ENCODE data around the gene SH3RF3. TPM values are rescaled to one million over a fixed set of nuclear protein-coding genes. Genes with fewer than 3 reads are reported as not detected.

SH3RF3 gene
- total RNA-seq, 1 donor: 0.54 TPM

DNA sequence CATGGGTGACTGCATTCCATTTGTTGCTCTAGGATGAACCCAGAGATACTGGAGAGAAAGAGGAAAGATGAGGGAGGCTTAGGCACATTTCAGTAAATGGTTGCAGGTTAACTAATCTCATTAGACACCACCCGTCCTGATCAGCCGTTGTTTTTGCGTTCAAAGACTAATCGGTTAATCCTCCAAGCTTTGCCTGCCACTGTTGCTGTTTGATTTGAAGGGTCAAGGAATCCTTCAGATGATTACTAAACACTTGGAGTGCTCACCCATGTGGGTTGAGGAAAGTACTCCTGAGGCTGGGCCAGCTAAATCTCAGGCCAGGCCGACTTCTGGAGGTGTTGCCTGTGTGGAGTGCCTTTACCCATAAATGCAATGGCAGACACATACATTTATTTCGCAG lies 8.6 kb downstream of the SH3RF3 start:
- DNase-seq (ENCODE audit: low read depth in 2 of 3, low spot score in 2 of 3): no peak

DNA sequence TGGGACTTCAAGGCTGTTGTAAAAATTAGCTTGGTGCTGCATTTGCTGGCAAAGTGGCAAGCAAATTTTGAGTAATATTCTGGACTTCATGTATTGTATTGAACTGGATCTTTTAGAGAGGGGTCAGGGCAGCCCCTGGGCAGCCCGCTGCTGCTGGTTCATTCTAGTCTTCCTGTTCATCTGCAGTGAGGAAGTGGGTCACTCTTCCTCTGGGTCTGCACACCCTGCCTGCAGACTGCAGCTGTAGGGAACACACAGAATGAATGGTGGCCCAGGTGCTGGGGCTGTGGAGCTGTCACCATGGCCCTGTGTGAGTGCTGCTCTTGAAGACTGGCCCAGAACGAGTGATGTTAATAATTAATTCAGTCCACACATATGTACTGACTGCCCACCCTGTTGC lies 9.4 kb downstream of the SH3RF3 start:
- peak in 1 of 3 donors; percentile 20 for DNase-seq (ENCODE audit: low read depth in 2 of 3, low spot score in 2 of 3)

DNA sequence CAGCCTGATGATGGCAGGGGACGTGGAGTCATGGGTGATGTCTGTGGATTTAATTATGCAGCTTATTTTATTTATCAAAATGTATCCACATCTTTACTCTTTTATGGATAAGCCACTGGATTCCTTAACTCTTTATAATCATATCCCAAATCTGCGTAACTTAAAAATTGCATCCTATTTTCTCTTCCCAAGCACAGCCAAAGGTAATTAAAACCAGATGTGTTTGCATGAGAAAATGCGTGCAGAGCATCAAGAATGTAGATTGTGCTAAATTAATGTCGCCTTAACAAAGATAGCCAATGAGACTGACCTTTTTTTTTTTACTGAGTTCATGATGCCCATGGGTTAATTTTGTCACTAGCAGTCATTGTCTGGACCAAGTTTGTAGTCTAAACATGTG lies 10.0 kb downstream of the SH3RF3 start:
- no peak for DNase-seq (ENCODE audit: low read depth in 2 of 3, low spot score in 2 of 3)

DNA sequence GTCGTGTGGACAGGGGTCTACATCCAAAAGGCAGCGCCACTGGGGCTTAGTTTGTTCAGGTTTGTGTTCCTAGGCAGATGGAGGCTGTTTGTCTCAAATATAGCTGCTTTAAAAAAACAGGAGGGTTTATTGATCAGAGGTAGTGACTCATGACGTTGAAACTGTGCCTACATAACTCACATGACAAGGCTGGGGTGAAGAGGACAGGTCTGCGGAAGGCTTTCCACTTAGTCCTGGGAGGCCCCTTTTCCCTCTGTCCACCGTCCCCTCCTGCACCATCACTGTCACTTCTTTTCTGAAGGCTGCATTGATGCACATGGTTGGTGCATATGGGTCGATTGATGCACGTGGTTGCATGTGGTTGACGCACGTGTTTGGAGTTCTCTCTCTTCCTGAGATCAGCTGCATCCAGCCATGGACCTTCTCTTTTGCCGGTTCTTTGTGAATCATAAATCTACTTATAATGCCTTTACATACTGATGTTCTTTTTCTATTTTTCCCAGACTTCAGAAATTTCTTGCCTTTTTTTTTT lies 10.9 kb downstream of the SH3RF3 start:
- no peak for DNase-seq (ENCODE audit: low read depth in 2 of 3, low spot score in 2 of 3)

DNA sequence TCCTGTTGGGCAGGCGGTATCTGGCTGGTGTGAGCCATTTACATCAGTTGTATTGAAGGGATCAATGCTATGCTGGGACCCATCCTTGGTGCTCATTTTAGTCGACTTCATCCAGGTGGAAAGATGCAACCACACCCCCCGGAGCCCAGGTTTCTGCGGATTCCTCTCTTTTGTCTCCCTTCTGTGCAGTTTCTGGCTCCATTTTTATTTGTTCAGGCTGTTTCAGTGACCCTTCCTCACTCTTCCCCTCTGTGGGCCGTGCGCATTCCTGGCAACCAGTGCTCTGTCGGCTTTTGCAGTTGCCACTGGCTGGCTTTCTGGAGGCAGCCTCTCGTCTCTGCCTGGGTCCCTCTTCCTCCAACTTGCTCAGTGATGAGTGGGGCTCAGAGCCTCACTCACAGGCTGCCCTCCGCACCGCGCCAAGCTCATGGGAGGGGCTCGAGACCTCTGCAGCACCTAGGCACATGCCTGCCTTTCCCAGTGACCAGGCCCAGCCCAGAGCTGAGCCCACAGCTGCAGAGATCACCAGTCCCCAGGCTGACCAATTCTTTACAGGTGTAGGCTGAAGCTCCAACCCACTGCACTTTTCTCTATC lies 12.1 kb downstream of the SH3RF3 start:
- no peak for DNase-seq (ENCODE audit: low read depth in 2 of 3, low spot score in 2 of 3)

DNA sequence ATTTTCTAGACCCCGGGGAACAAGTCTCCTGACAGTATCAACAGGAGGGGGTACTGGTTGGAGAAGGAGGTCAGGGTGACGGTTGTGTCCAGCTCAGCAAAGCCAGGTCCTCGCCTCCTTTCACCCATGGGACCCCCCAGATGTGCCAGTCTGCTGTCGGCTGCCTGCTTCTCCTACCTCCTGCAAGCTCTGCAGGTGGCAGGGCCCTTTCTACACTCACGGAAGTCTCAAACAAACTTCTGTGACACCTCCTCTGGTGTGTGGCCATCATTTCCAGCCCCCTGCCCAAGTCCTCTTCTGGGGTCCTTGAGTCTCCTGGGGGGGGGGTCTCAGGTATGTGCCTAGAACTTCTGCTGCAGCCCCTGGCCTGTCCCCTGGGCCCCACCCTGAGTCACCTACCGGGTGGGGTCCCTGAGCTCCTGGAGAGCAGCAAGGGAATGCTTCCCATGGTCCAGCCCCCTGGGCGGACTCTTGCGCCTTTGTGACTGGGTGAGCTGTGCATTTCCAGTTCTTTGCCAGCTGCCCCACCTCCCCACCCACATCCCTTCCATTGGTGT lies 12.8 kb downstream of the SH3RF3 start:
- no peak for DNase-seq (ENCODE audit: low read depth in 2 of 3, low spot score in 2 of 3)

DNA sequence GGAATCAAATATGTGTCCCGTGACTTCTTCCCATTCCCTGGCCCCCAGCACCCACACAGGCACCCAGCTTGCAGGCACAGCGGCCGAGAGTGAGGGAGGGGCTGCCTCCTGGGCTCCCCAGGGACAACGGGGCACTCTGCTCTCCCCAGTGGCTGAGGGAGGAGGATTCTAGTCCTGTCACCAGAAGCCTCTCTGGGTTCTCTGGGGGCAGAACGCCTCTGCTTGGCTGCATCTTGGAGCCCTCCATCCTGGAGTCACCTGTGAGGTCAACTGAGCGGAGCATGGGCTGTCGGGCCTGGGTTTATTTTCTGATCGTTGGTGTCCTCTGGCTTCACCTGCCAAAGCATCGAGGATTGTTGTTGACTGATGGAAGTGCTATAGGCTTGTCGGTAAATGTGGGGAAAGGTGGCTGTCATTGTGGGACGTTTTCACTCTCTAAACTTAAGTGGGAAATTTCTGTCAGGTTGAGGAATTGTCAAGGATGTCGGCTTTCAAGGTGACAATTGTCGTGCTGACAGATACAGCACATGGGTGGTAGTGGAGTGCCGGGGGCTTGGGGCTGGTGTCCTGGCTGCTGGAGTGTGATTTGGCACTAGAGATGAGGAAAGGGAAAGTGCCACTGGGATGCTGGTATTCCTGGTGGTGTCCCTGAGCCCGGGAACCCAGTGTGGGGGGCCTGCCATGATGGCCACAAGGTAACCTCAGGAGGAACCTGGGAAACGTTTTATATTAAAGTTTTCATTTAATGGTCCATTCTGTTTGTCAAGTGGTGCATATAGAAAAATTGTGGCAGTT lies 13.6 kb downstream of the SH3RF3 start:
- DNase-seq (ENCODE audit: low read depth in 2 of 3, low spot score in 2 of 3): no peak

DNA sequence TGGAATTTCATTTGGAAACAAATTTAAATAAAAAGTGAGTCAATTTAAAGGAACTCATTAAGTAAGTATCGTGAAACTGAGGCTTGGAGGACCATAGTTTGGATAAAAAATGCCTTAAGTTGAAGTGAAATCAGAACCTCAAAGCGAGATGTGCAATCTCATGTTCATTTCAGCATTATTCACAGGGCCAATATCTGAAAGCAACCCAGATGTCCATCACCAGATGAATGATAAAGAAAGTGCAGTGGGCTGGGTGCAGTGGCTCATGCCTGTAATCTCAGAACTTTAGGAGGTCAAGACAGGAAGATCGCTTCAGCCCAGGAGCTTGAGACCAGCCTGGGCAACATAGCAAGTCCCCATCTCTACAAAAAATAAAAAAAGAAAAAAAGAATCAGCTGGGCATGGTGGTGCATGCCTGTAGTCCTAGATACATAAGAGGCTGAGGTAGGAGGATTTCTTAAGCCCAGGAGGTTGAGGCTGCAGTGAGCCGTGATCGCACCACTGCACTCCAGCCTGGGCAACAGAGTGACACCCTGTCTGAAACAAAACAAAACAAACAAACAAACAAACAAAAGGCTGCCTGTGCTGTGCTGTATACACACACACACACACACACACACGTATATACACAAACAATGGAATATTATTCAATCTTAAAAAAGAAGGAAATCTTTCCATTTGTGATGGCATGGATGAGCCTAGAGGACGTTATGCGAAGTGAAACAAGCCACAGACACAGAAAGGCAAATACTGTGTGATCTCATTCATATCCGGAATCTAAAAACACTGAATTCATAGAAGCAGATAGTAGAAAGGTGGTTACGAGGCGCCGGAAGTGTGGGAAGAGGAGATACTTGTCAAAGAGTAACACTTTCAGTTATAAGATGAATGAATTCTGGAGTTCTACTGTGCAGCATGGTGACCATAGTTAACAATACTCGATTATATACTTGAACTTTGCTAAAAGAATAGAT lies 14.5 kb downstream of the SH3RF3 start:
- DNase-seq (ENCODE audit: low read depth in 2 of 3, low spot score in 2 of 3): no peak

DNA sequence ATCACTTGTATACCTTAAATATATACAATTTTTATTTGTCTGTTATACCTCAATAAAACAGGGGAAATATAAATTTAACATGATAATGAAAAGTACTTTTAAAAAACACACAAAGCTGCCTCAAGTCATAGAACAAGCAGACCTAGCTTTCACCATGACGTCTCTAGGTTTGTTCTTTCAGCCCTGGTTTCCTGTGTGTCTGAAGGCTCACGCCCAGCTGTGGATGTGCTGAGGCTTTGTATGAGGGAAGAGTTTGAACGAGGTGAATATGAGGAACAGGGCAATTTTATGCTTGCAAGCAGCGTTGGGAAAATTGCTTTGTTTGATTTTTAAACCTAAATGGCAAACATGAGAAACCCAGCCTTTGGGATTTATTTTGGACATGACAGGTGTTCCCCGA lies 15.3 kb downstream of the SH3RF3 start:
- peak in 1 of 3 donors; percentile 34 for DNase-seq (ENCODE audit: low read depth in 2 of 3, low spot score in 2 of 3)

DNA sequence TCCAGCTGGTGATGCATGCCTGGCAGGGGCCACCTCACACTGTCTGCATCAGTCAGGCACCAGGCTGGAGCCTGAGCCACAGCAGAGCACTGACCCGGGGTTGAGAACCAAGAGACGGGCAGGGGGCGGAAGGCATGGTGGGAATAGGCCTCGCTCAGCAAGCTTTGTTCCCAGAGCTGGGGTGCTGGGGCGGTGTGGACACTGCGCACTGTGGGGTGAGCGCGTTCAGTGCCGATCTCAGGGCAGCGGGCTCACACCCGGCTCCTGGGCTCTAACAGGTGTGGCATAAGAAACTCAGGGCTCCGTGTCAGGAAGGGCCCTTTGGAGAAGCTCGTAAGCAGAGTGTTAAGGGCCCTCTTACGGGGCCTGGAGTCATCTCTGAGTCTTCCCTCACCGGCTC lies 15.7 kb downstream of the SH3RF3 start:
- no peak for DNase-seq (ENCODE audit: low read depth in 2 of 3, low spot score in 2 of 3)

DNA sequence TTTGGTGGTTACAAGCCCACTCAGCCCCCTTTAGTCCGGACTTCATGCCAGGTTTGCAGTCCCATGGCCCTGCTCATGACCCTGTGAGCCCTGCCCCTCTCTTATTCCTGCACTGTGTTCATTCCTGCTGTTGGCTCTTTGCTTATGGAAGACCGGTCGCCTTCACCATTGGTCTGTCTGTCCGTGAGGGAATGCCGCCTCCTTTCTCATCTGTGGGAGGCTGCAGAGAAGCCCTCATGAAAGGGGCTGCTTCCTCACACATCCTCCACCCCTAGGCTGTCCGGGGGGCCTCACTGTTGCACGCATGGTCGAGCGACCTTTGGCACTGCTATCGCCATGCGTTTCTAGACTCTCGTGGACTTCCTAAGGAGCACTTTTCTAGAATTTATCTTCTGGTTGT lies 16.3 kb downstream of the SH3RF3 start:
- DNase-seq (ENCODE audit: low read depth in 2 of 3, low spot score in 2 of 3): no peak

DNA sequence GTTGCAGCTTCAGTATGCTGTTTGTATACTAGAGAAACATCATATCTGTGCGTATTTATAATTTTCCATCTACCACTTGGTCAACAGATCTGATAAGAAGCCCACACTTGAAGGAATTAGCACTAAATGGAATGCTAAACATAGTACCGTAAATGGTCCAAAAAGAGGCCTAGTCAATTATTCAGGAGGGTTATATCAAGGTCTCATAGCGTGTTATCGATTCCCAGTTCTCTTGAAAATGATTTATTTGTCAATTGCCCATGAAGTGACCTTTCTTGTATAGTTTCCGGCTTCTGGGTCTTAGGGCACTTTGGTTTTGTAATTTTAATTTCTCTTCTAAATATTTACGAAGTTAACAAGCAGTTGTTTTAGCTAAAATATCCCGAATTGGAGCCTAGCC lies 18.4 kb downstream of the SH3RF3 start:
- DNase-seq (ENCODE audit: low read depth in 2 of 3, low spot score in 2 of 3): no peak

DNA sequence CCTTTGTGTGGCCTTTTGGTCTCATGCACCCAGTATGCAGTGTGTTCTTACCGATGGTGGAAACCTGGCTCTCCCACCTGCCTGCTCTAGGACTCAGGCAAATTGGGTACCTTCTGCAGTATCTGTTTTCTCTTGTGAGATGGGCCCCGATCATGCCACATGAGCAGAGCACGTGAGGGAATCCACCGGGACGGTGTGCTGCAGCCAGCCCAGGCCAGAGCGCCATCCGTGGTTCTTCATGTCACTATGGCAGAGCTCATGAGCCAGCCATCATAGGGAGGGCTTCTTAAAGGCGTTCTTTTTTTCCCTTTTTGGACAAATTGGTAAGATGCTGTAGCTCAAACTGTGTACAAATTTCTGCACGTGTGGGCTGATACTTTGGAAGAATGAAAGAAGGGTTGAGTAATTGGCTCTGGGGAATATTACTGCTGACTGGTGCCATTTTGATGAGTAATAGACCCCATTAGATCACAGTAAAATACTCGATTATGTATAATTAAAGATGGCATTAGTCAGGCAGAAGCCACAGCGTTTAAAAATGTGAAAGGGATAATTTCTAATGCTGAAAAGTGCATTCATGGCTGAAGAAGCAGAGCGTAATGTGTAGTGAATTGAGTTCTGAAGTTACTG lies 19.2 kb downstream of the SH3RF3 start:
- DNase-seq (ENCODE audit: low read depth in 2 of 3, low spot score in 2 of 3): no peak

DNA sequence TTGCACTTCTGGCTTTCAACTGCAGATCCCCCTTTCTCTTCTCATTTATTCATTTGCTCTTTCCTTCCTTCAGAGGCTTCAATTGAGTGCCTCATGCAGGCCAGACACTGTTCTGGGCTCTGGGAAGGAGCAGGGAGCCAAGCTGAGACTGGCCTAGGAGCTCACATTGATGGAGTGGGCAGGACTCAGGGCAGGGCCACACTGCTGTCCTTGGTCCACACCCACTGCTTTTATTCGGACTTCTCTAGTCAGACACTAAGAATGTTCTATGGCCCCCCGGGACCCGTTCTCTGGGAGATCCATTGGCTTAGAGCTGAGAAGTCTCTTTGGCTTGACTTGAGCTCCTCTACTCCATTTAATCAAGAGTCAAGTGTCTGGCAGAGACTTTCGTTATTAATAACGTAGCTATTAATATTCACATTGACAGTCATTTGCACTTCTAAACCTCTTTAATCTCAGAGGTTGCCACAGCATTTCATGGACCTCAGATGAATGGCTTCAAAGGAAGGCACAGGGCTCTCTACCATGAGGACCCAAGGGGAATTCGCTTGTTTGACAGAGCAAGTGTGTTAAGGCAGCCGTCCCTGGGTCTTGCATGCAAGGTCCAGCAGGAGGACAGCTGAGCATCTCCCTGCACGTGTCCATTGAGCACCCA lies 20.1 kb downstream of the SH3RF3 start:
- DNase-seq (ENCODE audit: low read depth in 2 of 3, low spot score in 2 of 3): no peak

DNA sequence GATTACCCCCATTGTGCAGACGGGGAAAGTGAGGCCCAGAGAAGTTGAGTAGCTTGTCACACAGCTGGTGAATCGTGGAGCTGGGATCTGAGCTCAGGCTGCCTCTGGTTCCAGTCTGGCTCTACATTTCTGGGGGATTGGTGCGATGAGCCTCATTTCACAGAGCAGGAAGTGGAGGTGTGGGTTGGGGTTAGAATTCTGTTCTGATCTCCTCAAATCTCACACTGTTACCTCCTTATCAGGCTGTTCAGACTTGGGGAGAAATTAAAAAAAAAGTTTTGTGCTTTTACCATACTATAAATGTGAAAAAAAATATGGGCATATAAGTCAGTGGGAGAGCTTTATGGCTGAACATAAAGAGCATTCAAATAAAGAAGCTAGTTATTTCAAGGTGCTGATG lies 21.6 kb downstream of the SH3RF3 start:
- DNase-seq (ENCODE audit: low read depth in 2 of 3, low spot score in 2 of 3): no peak

DNA sequence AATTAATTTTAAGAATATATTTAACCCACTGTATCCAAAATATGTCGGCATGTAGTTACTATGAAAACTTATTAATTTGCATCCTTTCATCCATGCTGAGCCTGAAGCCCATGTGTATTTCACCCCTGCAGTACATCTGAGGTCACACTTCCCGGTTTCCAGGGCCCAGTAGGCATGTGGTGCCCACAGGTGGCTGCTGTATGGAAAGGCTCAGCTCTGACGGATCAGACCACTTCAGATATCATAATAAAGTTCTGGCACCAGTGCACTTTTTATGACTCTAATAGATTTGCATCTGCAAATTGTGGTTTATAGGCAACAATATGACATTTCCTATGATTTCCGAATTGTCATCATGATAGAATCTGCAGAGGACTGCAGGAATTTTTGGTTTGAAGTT lies 22.5 kb downstream of the SH3RF3 start:
- DNase-seq (ENCODE audit: low read depth in 2 of 3, low spot score in 2 of 3): no peak

DNA sequence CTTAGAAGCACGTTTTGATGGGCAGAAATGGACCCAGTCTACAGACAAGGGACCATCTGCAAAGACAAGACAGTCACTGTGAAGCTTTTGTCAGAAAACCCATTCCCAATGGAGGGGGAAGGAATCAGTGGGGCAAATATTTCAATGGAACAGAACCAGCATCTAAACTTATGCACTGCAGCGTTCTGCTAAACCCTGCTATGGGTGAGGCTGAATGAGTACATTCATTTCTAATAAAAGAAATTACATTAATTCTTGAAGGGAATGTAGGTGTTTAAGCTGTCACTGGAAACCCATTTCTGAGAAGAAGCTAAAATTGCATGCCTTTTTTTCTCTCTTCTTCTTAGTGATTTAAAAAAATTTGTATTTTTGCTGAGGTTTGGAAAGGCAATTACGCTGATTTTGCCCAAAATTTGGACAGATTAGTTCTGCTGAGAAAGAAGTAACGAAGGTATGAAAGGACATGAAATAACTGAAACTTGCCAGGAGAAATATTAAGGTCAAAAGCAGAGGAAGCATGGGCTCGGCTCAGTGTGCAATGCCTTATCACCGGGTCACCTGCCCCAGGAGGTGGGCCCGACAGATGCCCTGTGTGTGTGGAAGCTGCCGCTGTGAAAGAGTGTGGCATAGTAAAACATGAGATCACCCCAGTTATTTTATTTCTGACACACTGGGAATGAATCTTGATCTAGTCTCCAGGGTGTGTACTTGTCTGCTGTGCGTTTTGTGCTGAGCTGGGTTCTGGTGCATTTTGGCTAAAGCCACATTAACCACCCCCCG lies 24.2 kb downstream of the SH3RF3 start:
- DNase-seq (ENCODE audit: low read depth in 2 of 3, low spot score in 2 of 3): no peak

DNA sequence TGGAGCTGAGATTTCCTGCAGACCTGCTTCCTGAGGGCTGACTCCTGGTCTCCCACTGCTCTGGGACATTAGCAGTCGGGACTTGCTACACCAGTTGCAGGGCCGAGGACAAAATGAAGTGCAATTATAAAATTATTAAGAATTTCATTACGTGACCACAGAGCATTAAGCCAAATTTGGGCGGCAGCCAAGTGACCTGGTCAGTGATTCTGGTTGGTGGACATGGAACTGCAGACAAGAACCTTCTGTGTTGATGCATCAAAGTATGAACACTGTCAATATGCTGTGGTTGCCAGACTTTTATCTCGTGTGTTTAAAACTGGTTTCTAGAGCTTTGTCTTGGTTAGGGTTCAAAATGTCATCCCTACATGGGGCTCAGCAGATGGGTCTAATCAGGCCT lies 24.8 kb downstream of the SH3RF3 start:
- no peak for DNase-seq (ENCODE audit: low read depth in 2 of 3, low spot score in 2 of 3)

DNA sequence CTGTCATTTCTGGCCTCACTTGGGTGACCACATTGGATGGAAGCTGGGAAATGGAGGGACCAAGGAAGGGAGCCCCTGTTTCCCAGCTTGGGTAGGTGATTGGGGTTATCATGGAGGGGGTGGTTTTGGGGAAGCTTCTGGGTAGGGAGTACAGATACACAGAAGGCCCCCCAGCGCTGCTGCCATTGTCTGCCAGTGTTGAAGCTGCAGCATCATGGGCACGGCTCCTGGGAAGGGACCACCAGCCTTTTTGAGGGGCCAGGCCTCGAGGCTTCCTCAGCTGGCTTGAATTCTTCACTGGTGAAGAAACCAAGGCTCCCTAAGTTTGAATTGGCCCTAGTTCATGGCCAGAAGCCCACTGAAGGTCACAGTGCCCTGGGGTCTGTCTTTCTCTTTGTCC lies 25.2 kb downstream of the SH3RF3 start:
- no peak for DNase-seq (ENCODE audit: low read depth in 2 of 3, low spot score in 2 of 3)
